ELR (cell line): ENCODE data around the gene USP37.

Experiments used
- DNase-seq: peaks from one replicate; pipeline ENCODE4 v3.0.0-alpha.2; 2015; ENCODE audit warnings: low read depth

USP37 gene

DNA sequence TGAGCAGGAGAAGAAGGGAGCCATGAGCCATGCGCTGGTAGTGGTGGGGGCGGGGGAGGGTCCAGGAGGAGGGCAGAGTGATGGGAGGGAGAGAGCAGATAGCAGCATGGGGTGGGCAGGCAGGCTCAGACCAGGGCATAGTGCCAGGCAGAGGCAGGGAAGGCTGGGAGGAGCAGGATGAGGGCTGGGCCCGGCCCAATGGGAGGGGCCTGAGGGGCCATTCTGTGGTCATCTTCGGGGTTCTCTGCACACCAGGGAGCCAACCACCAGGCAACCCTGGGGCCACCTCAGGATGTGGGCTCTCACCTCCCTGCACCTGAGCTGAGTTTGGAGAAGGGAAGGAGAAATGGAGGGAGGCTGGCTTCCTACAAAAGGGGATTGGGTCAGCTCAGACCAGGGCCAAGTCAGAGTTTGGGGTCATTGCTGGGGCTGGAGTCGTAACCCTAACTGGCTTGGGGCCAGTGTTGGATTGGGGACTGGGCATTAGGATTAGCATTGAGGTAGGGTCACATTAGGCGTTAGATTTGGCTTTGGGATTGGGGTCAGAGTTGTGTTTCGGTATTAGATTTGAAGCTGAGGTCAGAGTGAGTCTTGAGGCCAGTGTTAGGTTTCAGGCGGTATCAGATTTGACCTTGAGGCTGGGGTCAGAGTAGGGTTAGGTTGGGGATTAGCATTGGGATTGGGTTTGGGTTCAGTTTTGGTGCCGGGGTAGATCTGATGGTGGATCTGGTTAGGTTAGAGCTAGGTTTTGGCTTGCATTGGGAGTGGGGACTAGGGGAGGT is 138.0 kb downstream of the USP37 start:
- DNase-seq = no peak

DNA sequence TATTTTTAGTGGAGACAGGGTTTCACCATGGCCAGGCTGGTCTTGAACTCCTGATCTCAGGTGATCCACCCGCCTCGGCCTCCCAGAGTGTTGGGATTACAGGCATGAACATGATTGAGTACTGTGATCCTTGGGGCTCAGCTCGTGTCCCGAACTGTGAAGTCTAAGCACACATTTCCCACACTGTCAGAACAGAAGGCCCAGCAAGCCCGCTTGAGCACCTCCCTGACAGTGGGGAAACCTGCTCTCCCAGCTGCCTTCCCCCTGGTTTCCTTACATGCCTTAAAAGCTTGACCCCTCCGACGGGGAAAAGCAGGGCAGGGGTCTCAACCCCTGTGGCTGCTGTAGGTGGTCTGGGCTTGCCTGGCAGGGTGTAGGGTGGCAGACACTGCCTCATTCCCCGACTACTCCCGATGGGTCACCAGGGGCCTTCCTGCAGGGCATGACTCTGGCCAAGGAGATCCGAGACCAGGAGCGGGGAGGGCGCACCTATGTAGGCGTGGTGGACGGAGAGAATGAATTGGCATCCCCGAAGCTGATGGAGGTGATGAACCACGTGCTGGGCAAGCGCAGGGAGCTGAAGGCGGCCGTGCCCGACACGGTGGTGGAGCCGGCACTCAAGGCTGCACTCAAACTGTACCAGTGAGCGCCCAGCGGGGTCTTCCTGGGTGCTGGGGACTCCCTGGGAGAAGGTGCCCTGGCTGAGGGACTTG is 139.1 kb downstream of the USP37 start:
- no peak for DNase-seq

DNA sequence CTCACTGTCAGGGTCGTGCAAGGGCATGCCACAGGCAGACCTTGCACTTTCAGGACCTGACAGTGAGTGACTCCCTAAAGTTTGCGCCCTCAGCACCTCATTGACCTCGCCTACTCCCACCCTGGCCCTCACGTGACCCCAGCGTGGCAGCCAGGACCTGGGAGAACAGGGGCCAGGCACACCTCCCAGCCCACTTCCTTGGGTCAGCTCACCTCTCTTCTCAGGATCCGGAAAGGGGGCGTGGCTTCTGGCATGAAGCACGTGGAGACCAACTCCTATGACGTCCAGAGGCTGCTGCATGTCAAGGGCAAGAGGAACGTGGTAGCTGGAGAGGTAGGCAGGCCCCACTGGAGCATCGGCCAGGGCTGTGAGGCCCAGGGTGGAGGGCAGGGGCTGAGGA is 140.4 kb downstream of the USP37 start:
- DNase-seq = no peak

DNA sequence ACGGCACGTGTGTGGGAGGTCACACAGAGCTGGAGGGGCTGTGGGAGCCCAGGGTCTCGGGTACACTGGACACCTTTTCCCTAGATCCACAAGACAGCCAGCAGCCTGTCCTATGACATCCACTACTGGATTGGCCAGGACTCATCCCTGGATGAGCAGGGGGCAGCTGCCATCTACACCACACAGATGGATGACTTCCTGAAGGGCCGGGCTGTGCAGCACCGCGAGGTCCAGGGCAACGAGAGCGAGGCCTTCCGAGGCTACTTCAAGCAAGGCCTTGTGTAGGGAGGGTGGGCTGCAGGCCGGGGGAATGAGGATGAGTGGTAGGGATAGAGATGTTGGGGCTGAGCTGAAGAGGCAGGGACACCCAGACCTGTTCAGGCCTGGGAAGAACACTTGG is 142.6 kb downstream of the USP37 start:
- DNase-seq = no peak

DNA sequence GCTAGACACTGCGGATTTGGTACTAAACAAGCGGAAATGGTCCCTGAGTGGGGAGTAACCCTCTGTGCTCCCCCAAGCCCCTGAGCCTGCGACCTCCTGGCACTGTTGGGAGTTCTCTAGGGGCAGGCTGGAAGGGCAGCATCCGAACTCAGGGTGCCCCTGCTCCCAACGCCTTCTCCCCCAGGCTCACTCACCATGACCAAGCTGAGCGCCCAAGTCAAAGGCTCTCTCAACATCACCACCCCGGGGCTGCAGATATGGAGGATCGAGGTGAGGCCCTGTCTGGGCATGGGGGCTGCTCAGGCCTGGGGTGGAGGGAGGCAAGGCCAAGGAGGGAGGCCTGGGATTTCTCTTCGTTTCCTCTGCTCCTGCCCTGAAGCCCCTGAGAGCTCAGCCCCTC is 144.6 kb downstream of the USP37 start:
- DNase-seq = no peak

DNA sequence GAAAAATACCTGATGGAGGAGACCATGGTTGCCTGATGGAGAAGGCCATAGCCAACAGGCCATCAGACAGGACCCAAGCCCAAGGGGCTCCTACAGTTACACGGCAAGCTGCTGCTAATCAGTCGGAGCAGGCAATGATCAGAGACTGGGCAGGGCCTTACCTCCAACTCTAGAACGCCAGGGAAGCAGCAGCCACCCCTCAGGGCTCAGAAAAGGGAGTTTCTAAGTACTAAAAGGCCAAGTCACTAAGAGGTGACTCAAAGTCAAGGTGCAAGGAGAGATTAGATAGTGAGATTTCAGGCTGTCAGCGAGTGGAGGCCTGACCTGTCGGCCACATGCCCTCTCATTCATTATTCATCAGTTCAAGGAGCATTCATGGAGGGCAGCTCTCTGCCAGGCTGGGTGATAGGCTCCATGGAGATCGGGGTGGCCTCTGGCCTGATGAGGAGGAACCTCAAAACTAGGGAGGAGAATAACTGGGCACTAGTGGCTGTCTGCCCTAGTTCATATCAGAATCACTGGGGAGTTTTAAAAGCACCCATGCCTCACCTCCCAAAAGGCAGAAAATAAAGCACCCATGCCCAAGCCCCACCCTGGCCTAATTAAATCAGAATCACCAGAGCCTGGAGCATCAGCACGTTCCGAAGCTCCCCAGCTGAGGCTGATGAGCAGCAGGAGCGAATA is 145.6 kb downstream of the USP37 start:
- DNase-seq = no peak

DNA sequence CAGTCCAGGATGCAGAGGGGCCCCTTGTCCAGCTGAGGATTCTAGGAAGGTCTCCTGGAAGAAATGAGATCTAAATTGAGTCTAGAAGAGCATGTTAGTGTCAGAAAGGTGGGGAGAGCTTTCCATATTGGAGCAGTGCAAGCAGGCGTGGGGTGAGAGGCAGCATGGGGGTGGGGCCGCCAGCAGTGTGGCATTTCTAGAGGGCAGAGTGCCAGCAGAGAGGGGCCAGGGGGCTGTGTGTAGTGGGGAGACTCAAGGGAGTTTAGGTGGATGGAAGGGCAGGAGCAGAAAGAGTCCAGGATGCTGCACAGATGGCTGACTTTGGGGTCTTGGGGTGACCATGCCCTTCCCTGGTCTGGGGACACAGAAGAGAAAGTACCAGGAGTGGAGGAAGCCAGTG is 147.1 kb downstream of the USP37 start:
- no peak for DNase-seq

DNA sequence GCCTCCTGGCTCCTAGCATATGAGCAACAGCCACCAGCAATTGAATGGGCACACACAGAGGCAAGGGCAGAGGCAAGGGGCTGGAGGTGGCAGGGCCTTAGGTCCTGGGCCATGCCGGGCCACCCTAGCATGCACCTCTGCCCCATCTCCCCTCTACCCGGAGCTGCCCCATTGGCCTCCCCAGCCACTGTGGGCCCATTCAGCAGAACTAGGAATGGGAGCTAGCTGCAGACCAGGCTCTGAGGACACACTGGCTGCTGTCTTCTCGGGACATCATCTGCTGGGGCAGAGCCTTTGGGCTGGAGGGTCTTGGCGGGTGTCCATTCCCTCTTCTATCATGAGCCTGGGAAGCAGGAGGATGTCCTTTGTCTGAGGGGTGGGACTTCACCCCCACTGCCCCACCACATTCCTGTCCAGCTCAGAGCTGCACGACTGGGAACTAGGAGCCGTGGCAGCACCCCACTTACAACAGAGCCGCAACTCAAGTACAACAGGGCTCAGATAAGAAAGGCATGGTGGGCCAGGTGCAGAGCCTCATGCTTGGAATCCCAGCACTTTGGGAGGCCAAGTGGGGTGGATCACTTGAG is 148.4 kb downstream of the USP37 start:
- no peak for DNase-seq

DNA sequence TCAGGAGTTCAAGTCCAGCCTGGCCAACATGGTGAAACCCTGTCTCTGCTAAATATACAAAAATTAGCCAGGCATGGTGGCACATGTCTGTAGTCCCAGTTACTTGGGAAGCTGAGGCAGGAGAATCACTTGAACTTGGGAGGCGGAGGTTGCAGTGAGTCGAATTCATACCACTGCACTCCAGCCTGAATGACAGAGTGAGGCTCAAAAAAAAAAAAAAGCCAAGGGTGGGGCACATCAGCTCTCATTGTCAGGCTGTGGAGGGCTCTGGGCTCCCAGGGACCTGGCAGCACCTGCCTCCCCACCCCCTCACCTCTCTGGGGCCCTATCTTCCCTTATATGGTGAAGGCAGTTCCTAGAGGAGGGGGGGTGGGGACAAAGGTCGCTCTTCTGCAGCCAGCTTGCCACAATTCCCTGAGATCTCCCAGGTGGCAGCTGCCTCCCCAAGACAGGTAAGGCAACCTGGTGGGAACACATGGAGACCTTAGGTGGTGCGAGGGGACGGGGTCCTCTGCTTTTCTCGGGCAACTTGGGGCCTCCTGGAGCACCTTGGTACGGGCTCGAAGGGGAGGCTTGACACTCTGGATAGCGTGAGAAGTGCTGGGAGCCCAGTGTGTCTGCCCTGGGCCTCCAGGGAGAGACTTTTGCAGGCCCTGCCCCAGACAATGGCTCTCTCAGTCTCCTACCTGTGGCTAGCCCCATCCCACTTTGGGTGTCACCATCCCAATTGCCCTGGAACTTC is 149.3 kb downstream of the USP37 start, which contains the start of gene VIL1:
VIL1 (plus strand) TSS at position 407 of the 742 bp plus-strand sequence. CDS start 4,656 bp downstream, outside the sequence.
- no peak for DNase-seq

DNA sequence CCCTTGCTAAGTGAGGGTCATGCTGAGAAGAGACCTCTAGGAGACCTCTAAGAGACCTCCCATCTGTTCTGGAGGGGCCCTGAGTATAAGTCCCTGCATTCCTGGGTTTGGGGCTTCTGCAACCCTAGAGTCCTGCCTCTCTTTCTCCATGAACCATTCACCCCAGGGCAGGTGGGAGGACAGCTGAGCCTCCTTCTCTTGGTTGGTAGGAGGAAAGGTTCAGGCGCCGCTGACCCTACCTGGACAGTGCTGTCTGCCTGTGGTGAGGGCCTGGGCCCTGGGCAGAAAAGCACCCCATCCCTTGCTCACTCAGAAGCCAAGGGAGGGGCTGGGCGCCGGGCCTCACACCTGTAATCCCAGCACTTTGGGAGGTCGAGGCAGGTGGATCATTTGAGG is 149.8 kb downstream of the USP37 start:
- no peak for DNase-seq

DNA sequence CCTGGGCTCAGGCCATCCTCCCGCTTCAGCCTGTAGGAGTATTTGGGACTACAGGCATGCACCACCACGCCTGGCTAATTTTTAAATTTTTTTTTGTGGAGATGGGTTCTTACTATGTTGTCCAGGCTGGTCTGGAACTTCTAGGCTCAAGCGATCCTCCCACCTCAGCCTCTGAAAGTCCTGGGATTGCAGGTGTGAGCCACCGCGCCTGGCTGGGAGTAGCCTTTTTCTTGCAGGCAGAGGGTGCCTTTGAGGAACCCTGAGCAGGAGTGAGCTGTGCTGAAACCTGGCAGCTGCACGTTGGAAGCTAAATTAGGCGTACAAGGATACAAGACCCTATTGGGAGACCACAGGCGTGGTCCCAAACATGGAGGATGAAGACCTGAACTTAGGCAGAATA is 160.4 kb downstream of the USP37 start:
- DNase-seq = no peak

DNA sequence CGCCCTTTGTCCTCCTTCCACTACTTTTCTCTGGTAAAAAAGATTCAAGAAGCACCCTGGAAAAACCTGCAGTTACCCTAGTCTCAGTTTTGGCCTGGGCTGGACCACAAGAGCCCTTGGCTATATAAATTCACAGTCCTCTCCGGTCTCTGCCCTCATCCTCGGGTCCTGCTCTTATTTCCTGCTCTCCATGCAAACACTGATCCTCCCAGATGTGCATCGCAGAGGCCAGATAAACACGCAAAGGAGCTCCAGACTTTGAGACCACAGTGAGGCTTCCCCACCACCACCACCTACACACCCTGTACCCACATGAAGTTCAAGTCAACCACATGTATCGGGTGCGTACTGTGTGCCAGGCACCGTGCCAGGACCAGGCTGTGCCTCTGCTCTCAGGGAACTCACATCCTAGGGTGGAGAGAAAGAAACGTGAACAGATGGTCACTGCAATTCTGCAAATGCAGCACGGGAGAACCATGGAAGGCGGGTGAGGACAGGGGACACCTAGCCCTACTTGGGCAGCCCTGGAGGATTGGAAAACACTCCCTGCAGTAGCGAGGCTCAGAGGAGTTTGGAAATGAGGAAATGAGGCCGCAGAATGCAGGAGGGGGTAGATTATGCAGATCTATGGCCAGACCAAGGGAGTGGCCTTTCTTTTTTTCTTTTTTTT is 161.1 kb downstream of the USP37 start:
- peak; percentile 54 for DNase-seq

DNA sequence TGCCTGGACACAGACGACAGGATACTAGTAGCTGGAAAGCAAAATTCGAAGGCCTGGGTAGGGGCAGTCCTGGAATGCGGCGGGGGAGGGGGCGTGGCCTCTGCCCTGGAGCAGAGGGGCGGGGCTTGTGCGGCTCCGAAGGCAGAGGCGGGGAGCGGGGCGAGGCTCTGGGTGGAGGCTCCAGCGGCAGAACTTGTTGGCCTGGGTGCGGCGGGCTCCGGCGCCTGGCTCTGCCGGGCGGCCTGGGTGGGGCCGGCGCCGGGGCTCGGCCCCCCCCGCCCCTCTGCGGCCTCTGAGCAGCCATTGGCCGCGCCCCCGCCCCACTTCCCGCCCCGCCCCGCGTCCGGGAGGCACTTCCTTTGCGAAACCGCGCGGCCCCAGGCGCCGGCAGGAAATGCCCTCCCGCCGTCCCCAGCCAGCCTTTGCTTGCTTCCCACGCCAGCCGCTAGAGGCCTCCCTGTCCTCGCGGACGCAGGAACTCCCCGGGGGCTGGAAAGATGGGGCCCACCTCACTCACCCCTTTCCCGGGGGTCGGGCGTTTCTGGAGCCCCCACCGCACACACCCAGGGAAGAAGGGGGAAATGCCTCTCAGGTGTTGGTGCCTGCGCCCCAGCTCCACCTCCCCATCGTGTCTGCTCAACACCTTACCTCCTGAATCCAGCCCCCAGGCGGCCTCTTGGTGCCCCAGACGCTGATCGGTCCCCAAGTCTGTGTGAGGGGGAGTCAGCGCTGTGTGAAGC is 161.8 kb downstream of the USP37 start:
- peak; percentile 96 for DNase-seq

DNA sequence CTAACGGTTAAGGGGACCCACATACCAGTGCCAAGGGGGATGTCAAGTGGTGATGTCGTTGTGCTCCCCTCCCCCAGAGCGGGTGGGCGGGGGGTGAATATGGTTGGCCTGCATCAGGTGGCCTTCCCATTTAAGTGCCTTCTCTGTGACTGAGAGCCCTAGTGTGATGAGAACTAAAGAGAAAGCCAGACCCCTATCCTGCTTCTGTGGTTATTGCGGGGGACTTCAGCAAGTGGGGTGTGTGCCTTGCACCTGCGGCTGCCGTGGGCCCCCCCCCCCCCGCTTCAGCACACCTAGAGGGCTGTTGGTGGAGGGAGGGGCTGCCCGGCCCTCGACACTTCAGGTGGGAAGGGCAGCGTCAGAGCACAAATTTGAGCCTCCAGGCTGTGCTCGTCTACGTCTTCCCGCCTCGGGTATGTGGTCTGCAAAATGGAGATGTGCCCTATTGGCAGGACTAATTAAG is 162.4 kb downstream of the USP37 start:
- no peak for DNase-seq

DNA sequence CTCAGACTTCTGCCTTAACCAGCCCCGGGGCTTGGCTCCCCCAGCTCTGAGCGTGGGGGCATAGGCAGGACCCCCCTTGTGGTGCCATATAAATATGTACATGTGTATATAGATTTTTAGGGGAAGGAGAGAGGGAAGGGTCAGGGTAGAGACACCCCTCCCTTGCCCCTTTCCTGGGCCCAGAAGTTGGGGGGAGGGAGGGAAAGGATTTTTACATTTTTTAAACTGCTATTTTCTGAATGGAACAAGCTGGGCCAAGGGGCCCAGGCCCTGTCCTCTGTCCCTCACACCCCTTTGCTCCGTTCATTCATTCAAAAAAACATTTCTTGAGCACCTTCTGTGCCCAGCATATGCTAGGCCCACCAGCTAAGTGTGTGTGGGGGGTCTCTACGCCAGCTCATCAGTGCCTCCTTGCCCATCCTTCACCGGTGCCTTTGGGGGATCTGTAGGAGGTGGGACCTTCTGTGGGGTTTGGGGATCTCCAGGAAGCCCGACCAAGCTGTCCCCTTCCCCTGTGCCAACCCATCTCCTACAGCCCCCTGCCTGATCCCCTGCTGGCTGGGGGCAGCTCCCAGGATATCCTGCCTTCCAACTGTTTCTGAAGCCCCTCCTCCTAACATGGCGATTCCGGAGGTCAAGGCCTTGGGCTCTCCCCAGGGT is 162.9 kb downstream of the USP37 start:
- no peak for DNase-seq

DNA sequence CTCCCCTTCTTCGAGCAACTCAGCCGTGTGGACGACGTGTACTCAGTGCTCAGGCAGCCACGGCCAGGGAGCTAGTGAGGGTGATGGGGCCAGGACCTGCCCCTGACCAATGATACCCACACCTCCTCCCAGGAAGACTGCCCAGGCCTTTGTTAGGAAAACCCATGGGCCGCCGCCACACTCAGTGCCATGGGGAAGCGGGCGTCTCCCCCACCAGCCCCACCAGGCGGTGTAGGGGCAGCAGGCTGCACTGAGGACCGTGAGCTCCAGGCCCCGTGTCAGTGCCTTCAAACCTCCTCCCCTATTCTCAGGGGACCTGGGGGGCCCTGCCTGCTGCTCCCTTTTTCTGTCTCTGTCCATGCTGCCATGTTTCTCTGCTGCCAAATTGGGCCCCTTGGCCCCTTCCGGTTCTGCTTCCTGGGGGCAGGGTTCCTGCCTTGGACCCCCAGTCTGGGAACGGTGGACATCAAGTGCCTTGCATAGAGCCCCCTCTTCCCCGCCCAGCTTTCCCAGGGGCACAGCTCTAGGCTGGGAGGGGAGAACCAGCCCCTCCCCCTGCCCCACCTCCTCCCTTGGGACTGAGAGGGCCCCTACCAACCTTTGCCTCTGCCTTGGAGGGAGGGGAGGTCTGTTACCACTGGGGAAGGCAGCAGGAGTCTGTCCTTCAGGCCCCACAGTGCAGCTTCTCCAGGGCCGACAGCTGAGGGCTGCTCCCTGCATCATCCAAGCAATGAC is 163.6 kb downstream of the USP37 start:
- peak; percentile 21 for DNase-seq

DNA sequence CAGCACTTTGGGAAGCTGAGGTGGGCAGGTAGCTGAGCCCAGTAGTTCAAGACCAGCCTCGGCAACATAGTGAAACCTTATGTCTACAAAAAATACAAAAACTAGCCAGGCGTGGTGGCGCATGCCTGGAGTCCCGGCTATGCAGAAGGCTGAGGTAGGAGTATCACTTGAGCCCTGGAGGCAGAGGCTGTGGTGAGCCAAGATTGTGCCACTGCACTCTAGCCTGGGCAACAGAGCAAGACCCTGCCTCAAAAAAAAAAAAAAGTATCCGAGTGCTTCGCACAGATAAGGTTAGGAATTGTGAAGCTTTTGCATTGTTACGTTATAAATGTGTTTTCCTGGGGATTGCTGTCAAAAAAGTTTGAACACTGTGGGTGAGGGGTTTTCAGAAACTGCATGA is 164.3 kb downstream of the USP37 start:
- no peak for DNase-seq

DNA sequence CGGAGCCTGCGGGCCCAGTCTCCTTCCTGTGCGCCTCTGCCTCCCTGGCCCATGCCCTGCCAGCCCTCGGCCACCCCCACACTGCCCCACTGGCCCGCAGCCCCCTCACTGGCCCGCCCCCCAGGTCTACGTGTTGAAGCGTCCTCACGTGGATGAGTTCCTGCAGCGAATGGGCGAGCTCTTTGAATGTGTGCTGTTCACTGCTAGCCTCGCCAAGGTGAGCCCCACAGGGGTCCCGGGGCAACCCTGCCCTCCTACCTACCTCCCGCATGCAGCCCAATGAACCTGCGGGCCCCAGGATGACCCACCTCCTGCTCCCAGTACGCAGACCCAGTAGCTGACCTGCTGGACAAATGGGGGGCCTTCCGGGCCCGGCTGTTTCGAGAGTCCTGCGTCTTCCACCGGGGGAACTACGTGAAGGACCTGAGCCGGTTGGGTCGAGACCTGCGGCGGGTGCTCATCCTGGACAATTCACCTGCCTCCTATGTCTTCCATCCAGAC is 165.2 kb downstream of the USP37 start:
- DNase-seq = no peak

DNA sequence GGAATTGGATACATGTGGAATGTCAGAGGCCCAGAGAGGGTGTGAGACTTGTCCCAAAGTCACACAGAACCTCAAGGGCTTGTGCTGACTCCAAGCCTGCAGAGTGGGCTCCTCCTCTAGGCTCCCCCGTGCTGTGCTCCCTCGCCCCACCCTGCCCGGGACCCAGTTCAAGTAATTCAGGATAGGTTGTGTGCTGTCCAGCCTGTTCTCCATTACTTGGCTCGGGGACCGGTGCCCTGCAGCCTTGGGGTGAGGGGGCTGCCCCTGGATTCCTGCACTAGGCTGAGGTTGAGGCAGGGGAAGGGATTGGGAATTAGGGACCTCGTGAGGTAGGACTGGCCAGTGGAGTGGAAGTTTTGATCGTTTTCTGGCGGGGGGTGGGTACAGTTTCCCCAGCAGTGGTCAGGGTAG is 165.7 kb downstream of the USP37 start:
- no peak for DNase-seq
